Adrenal gland (tissue), 5 donors: Measurements from ENCODE around the gene ARHGEF10L.

Experiments
- CTCF ChIP-seq, 6 experiments: fragments of 450-650 bp in 4 of 6; fragments of 200-600 bp in 2 of 6; sonication (generic) in 1 of 6; IDR thresholded peaks; 1 replicate in 5 of 6; 2 replicates in 1 of 6; pipeline versions ENCODE4 v1.5.1 to v1.8.0; 2016 to 2021; ENCODE audit warnings: antibody characterized with exemption in 6 of 6, mild to moderate bottlenecking in 2 of 6, moderate library complexity in 1 of 6
- POLR2A ChIP-seq, 2 donors: fragments of 450-650 bp; IDR thresholded peaks; one replicate each; pipeline ENCODE4 v1.6.1; 2017; ENCODE audit warnings: antibody characterized with exemption in 2 of 2, mild to moderate bottlenecking in 2 of 2, moderate library complexity in 1 of 2
- donor health status: DM: no; HTN: no; CAD: no.

DNA sequence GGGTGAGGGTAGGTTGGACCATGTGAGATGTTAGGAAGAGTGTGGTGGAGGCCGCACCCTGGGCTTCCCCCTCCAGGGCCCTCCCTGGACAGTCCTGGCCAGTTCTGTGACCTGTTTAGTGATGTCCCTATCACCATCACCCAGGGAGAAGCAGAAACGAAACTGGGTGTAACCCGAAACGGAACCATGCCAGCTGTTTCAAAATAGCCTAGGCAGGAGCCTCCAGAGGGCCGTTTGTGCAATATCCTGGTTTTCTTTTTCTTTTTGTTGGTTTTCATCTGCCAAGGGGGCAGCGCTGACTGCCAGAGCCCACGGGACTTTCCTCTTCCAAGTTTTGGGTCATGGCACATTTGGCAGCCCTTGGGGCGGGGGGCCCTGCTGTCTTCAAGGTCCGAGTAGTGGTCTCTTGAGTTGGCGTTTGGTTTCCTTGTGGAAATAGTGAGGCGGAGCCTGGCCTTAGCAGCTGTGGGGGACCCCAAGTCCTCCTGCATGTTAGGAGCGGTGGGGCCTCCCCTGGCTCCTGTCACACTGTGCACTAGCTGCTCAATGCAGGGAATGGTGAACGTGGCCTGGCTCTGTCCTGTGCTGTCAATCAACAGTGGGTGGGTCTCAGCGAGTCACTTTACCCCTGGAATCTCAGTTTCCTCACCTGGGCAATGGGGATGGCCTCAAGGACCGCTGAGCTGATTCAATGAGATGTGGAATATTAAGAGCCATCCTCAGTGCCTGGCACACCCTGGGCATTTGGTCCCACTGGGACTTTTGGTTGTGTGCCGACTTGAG lies 90.7 kb downstream of the ARHGEF10L start:
- no peak for TF ChIP-seq CTCF (IDR thresholded peaks at IDR 0.05)
- no peak for TF ChIP-seq POLR2A (IDR thresholded peaks at IDR 0.05)
